GM19452 (cell line): ENCODE data around the gene RNU6-9.
"Not testable (repeated sequence)": the region's sequence is repeated elsewhere in the genome, so short reads cannot be mapped to it uniquely, and the experiment has no call there.

Experiments
- ATAC-seq: cut with Tn5 transposase; IDR thresholded peaks from one replicate; pipeline ENCODE4 v1.9.1; 2021; ENCODE audit not compliant: unreplicated experiment

RNU6-9 gene

DNA sequence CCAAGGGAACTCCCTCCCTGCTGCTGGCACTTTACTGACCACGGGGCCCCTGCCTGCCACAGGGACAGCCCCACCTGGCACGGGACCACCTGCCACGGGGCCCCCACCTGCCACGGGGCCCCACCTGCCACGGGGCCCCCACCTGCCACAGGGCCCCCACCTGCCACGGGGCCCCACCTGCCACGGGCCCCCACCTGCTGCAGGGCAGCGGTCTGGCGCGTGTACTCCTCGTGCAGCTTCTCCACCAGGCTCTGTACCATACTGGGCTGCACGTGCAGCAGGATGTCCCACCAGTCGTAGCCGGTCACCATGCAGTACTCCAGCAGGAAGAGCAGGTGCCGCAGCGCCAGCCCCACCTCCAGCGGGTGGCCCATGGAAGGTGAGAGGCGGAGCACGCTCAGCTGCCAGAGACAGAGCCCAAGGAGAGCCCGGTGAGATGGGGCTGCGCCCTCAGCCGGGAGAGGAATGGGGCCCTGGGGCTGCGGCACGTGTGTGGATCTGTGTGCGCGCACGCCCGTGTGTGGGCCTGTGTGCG is 16.4 kb upstream of the RNU6-9 start:
- ATAC-seq: no peak

DNA sequence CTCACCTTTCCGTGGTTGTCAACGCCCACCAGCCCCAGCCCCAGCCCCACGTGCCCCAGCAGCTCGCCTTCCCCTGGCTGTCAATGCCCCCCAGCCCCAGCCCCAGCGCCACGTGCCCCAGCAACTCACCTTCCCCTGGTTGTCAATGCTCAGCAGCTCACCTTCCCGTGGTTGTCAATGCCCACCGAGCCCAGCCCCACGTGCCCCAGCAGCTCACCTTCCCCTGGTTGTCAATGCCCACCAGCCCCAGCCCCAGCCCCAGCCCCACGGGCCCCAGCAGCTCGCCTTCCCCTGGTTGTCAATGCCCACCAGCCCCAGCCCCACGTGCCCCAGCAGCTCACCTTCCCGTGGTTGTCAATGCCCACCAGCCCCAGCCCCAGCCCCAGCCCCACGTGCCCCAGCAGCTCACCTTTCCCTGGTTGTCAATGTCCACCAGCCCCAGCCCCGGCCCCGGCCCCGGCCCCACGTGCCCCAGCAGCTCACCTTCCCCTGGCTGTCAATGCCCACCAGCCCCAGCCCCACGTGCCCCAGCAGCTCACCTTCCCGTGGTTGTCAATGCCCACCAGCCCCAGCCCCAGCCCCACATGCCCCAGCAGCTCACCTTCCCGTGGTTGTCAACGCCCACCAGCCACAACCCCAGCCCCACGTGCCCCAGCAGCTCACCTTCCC is 15.2 kb upstream of the RNU6-9 start:
- ATAC-seq: not testable (repeated sequence)

DNA sequence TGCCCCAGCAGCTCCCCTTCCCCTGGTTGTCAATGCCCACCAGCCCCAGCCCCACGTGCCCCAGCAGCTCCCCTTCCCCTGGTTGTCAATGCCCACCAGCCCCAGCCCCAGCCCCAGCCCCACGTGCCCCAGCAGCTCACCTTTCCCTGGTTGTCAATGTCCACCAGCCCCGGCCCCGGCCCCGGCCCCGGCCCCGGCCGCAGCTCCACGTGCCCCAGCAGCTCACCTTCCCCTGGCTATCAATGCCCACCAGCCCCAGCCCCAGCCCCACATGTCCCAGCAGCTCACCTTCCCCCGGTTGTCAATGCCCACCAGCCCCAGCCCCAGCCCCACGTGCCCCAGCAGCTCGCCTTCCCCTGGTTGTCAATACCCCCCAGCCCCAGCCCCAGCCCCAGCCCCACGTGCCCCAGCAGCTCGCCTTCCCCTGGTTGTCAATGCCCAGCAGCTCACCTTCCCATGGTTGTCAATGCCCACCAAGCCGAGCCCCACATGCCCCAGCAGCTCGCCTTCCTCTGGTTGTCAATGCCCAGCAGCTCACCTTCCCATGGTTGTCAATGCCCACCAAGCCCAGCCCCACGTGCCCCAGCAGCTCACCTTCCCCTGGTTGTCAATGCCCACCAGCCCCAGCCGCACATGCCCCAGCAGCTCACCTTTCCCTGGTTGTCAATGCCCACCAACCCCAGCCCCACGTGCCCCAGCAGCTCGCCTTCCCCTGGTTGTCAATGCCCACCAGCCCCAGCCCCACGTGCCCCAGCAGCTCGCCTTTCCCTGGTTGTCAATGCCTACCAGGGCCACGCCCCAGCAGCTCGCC is 14.3 kb upstream of the RNU6-9 start:
- not testable (repeated sequence) for ATAC-seq

DNA sequence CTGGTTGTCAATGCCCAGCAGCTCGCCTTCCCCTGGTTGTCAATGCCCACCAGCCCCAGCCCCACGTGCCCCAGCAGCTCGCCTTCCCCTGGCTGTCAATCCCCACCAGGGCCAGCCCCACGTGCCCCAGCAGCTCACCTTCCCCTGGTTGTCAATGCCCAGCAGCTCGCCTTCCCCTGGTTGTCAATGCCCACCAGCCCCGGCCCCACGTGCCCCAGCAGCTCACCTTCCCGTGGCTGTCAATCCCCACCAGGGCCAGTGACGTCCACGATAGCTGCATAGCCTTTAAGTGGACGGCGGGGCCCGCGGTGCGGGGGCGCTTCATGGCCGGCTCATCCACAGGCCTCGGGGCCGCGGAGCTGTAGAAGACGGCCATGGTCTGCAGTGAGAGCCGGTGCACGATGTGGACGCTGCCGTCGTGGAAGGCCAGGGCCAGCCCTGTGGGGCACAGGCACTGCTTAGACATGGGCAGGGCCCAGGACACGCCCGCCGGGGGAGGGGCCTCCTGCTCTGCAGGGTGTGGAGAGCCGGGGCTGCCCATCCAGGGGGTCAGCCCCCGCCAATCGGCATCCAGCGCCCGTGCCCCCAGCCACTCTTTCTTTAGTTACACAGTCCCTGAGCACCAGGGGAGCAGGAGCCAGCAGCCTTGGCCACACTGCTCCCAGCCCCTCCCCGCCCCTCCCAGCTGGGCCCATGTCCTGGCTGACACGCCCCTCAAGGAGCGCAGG is 13.4 kb upstream of the RNU6-9 start:
- ATAC-seq: no peak

DNA sequence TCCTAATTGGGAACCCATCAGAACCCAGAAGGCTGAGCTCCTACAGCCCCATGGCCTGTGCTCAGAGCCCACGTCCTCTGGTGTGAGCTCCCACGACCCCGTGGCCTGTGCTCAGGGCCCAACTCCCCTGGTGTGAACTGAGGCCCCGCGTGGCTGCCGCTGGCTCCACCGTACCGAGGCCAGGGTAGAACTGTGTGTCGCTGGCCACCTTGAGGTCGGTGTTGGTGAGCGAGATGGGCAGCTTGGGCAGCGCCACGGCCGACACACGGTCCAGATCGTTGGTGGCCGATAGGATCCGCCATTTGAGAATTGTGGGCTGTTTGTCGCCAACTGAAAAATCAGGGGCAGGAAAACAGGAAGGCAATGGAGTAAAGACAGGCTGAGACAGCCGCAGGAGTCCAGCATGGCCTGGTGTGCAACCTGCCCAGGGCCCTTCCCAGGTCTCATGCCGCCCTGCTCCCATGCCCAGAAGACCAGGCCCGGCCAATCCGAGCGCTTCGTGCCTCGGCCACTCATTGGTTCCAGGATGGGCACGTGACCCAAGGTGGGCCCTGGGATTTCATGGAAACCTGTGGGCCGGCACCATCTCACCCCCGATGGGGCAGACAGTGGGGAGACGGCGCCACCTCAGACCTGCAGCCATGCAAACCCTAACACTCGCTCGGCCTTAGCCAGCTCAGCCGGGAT is 11.8 kb upstream of the RNU6-9 start:
- ATAC-seq: no peak

DNA sequence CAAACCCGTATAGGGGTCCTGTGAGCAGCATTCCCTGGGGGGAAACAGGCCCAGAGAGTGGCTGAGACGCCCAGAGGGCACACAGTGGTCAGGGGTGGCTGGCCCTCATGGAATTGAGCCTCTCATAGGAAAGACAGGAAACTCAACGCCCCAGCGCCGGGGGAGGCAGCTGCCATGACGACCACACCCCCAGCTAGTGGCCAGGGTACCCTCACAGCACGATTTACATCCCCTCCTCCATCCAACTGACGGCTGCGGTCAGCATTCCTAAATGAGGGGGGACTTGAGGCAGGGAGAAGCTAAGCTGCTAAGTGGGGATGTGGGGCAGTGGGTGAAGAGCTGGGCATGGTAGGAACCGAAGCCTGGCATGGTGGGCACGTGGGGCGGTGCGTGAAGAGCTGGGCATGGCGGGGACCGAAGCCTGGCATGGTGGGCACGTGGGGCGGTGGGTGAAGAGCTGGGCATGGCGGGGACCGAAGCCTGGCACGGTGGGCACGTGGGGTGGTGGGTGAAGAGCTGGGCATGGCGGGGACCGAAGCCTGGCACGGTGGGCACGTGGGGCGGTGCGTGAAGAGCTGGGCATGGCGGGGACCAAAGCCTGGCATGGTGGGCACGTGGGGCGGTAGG is 10.3 kb upstream of the RNU6-9 start:
- ATAC-seq: no peak

DNA sequence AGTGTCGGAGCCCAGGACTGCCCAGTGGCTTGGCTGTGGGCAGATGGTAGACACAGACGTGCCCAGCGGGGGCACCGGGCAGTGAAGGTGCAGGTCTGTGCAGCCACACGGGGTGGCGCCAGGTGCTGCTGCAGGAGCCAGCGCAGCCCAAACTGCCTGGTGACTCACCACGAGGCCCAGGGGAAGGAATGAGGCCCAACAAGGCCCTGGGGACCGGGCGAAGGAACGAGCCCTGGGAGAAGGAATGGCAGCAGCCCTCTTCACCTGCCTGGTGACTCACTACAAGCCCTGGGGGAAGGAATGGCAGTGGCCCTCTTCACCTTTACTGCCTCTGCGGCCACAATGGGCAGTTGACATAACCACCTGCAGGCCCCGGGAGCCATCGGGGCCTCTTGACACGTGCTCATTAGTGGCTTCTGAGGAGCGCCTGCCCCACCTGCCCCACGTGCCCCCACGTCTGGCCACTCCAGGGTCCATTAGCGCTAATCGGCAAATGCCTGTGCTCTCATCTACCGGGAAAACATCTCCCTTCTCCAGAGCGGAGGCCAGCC is 9.5 kb upstream of the RNU6-9 start:
- no peak for ATAC-seq

DNA sequence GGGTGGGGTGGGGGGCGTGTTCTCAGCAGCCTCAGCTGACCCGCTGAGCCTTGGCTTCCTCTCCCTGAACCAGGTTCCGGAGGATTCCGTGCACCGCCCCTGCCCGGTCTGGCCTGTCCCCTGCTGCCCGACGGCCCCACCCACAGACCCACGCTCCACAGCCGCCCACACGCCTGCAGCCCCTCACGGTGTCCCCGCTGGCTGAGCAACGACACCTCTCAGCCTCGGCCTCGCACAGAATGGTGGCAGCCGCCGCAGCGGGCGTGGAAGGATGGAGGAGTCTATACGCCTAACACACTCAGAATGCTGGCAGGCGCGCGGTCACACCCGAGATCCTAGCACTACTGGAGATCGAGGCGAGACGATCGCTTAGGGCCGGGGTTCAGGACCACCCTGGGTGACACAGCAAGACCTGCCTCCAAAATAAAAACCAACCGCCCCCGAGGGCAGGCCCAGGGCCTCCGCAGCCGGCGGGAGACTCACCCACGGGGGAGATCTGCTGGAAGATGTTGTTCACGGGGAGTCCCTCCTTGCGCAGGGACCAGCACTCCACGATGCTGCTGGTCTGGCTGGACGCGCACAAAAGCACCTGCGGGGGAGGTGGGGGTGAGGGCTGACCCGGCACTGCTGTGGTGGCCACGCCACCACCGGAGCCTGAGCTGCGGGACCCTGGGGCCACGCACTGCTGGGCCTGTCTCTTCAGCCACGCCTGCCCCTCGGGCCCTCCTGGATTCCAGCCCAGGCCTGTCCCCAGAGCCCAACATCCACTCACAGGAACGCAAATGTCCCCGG is 8.7 kb upstream of the RNU6-9 start:
- ATAC-seq: no peak

DNA sequence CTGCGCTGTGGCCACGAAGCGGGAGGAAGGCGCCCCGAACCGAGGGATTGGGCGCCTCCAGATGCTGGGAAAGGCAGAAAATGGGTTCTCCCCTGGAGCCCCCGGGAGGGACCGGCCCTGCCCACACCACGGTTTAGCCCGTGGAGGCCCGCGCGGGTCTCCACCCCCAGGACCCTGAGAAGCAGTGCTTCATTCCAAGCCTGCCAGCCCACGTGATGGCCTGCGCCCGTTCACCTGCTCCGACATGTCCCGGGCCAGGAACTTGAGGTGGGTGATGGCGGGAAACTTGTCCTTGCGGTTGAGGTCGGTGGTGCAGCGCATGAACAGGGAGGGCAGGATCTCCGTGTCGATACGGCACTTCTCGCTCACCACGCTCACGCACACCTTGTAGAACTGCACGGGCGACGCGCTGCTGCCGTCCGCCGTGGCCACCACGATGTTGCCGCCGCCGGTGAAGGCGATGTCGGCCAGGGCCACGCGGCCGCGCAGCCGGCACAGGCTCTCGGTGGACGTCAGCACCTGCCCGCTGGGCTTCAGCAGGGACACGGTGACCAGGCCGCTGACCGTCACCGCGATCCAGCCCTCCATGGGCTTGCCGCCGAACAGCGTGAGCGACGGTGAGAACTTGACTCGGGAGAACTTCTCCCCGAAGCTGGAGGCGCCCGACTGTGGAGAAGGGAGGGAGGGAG is 7.6 kb upstream of the RNU6-9 start:
- ATAC-seq: no peak

DNA sequence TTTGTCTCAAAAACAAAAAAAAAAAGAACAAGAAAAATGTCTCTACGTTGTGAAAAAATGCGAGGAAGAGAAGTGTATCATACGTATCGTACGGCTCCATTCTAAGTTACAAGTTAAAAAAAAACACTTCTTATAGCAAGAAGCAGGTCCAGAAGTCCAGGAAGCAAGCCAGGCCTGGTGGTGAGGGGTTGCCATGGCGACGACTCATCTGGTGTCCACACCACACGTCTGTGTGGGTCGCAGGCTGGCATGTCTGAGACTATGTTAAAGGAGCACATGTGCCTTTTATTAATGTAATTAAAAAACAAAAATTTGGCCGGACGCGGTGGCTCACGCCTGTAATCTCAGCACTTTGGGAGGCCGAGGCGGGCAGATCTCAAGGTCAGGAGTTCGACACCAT is 6.2 kb upstream of the RNU6-9 start:
- no peak for ATAC-seq

DNA sequence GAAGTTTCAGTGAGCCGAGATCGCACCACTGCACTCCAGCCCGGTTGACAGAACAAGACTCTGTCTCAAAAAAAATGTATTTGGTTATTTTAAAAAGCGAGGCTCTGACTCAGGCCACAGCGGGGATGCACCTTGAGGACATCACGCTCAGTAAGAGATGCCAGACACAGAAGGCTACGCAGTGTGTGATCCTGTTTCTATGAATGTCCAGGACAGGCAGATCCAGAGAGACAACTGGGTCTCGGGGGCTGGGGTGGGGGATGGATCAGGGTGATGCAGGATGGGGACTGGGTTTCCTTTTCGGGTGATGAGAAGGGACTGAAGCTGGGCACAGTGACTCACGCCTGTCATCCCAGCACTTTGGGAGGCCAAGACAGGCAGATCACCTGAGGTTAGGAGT is 5.7 kb upstream of the RNU6-9 start:
- no peak for ATAC-seq

DNA sequence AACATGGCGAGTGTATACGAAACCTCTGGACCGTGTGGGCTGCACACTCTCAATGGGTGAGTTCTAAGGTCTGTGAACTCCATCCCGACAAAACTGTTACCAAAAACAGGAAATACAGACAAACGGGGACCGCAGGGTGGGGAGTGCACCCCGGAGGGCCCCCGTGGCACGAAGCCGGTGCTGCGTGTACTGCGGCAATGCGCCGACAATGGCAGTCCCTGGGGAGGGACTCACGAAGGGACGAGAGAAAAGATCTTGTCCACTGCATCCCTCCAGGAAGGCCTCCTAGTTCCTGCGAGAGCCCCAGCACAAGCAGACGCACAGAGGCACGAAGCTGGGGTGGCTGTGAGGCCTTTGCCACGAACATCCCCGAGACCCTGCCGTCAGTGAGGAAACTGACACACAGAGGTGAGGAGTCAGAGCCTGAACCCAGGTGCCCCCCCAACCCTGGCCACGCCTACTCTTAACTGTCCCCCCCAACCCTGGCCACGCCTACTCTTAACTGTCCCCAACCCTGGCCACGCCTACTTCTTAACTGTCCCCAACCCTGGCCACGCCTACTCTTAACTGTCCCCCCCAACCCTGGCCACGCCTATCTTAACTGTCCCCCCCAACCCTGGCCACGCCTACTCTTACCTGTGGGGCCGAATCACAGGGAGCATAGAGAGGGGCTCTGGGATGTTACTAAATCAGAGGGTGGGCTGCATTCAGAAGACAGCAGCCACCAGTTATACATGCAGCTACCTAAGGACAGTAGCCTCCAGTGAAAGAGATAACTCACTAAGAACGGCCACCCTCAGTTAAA is 4.5 kb upstream of the RNU6-9 start:
- ATAC-seq: no peak

DNA sequence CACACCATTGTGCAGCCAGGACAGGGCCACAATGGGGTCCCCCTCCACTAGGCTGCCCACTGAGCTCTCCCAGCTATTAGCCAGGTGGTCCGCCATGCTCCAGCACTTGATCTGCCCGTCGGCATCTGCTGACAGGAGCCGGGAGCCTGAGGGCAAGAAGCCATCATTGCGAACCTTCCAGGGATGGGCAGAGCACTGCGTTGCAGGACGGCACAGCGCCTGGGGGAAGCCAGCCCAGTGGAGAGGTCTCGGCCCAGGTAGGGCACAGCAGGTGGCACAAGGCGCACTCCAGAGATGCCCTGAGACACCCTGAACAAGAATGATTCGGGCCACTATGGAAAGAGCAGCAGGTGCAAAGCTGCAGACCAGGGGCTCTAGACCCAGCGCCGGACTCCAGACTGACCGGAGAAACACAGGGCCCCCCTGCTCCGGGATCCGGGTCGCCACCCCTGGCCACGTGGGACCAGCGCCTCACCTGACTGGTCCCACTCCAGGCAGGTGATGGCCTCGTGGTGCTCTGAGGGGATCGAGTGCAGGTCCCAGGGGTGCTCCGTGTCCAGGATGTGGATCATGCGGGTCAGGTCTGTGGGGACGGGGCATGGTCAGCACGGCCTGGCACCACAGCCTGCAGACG is 3.5 kb upstream of the RNU6-9 start:
- no peak for ATAC-seq

DNA sequence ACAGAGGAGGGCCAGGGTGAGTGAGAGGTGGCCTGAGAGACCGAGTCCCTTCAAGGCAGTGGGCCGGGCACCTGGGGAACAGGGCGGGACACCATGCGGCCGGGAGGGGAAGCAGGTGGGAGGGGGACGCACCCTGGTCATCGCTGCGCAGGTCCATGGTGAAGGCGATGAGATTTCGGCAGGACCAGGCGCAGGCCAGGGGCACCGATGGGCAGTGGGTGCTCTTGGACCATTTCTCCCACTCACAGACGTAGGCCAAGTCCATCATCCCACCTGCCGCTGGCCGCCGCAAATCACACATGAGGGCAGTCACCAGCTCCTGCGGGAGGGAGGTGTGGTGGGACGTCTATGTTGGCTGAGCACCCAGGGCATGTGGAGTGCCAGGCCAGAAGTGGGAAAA is 2.5 kb upstream of the RNU6-9 start:
- no peak for ATAC-seq

DNA sequence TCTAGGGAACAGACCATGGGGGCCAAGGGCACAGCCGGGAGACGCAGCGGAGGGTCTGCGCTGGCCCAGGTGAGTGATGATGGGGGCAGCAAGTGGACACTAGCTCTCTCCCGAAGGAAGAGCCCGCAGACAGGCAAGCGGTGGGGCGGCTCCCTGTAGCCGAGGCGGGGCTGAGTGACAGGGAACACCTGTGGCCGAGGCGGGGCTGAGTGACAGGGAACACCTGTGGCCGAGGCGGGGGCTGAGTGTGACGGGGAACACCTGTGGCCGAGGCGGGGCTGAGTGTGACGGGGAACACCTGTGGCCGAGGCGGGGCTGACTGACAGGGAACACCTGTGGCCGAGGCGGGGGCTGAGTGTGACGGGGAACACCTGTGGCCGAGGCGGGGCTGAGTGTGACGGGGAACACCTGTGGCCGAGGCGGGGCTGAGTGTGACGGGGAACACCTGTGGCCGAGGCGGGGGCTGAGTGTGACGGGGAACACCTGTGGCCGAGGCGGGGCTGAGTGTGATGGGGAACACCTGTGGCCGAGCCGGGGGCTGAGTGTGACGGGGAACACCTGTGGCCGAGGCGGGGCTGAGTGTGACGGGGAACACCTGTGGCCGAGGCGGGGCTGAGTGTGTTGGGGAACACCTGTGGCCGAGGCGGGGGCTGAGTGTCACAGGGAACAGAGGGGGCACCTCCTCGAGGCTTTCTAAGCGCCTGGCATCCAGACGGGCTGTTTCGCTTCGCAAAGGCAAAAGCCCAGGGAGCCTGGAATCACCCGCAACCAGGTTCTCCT is 1.7 kb upstream of the RNU6-9 start:
- not testable (repeated sequence) for ATAC-seq

DNA sequence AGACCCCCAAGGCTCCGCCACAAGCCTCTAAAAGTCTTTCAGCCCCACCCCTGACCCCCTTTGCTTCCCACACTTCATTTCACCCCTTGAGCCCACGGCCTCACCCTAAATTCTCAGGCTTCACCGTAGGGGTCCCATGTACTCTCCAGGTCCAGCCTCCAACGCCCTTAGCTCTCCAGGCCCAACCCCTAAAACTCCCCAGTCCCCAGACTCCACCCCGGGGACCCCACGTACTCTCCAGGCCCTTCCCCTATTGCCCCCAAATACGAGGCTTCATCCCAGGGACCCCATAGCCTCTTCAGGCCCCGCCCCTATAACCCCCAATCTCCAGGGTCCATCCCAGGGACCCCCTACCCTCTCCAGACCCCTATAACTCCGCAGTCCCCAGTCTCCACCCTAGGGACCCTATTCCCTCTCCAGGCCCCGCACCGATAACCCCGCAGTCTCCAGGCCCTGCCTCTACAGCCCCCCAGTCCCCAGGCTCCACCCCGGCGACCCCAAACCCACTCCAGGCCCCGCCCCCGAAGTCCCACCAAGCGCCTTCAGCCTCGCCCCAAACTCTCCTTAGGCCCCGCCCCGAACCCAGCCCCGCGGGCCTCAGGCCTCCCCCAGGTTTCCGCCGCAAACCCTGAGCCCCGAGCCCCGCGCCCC is 916 bp upstream of the RNU6-9 start:
- ATAC-seq: no peak
